AG10803 (cell line): ENCODE results near the gene TNFRSF11A.

Experiments
- DNase-seq: peaks from one replicate; pipeline ENCODE4 v3.0.0; 2010; ENCODE audit warnings: low read depth
- H3K4me3 ChIP-seq: 2 replicates; pipeline ENCODE4 v1.5.1; 2011; ENCODE audit warnings: mild to moderate bottlenecking, low read length, control low read depth
- CTCF ChIP-seq: conservative IDR thresholded peaks from 2 replicates; pipeline ENCODE4 v1.5.1; 2011; ENCODE audit warnings: mild to moderate bottlenecking, low read length, control low read depth, inconsistent platforms

Gene TNFRSF11A

GRCh38 chr18:62435435-62436031, 110.4 kb downstream of the TNFRSF11A start:
- no peak for DNase-seq
- TF ChIP-seq CTCF = no peak
- no peak overlapping the region for H3K4me3 ChIP-seq

DNA sequence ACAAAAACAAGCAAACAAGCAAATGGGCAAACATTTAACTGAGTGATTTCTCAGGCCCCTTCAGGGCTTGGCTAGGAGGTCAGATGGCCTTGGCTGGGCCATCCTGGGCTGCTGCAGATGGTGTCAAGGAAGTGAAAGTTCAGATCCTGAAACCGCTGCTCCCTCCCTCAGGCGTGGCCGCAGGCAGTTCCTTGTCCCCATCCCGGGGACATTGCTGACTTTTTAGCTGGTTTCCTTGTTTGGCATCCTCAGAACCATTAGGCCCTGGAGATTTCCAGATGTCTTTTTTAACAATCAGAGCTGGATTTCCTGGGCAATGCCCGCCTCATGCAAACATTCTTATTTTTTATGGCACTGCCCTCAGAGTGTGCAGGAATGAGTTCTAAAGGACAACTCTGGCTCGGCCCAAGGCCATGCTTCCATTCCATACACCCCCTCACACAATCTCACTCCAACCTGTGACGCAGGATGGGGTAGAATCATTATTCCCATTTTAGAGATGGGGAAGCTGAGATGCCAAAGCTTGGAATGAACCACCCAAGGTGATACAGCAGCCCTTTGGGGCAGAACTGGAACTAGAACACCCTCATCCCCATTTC, 111.6 kb downstream of the TNFRSF11A start:
- no peak overlapping the region for H3K4me3 ChIP-seq
- no peak for TF ChIP-seq CTCF
- DNase-seq = no peak

- peak; percentile 83 for DNase-seq
- no peak for TF ChIP-seq CTCF
- H3K4me3 ChIP-seq = peak overlapping the region; percentile 20; the same call in 1 of the 2 replicates
These were observed 112.3 kb downstream of the TNFRSF11A start for GRCh38 chr18:62437235-62438017.

DNA sequence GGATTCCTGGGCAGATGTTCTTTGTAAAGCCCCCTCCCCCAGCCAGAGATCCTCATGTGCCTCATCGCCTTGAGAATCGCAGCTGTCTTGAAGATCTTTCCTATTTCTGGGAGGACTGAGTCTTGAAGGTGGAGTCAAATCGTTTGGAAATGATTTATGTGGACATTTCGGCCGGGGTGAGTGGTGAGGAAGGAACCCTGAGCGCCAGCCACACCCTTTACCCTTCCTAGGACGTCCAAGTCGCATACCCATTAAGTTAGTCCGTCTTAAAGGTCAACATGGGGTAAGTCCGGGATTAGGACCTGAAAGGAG, 112.9 kb downstream of the TNFRSF11A start:
- peak overlapping the region; percentile 20; the same call in 1 of the 2 replicates for H3K4me3 ChIP-seq
- DNase-seq = peak; percentile 29
- TF ChIP-seq CTCF = no peak

DNA sequence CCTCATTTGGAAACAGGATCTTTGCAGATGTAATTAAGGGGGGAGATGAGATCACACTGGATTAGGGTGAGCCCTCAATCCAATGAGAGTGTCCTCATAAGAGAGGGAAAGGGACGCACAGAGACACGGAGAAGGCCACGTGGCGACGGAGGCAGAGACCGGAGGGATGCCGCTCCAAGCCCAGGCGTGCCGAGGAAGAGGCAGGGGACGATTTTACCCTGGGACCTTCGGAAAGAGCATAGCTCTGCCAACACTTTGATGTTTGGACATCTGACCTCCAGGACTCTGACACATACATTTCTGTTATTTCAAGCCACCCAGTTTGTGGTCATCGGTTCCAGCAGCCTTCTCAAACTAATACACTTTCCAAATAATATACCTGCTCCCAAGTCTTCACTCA, 113.3 kb downstream of the TNFRSF11A start:
- TF ChIP-seq CTCF = no peak
- no peak for DNase-seq
- no peak overlapping the region for H3K4me3 ChIP-seq

GRCh38 chr18:62438866-62439265, 113.8 kb downstream of the TNFRSF11A start:
- DNase-seq = no peak
- no peak overlapping the region for H3K4me3 ChIP-seq
- no peak for TF ChIP-seq CTCF
